T-helper 2 cell treated with Interferon-gamma antibody and Interleukin-4, amounts not matched to agents 5 μg/mL and 100 μg/mL, for 36 hours (primary cell): ENCODE data around the gene GRM5.

Source experiments
- DNase-seq: peaks from one replicate; pipeline ENCODE4 v3.0.0; 2021; ENCODE audit warnings: low spot score
- H3K27ac Mint-ChIP-seq: one replicate; pipeline ENCODE4 v1.8.0; 2021; ENCODE audit warnings: mild to moderate bottlenecking, mixed read lengths
- H3K27me3 Mint-ChIP-seq: one replicate; pipeline ENCODE4 v1.8.0; 2021; ENCODE audit warnings: low read depth, mixed read lengths
- H3K36me3 Mint-ChIP-seq: one replicate; pipeline ENCODE4 v1.8.0; 2021; ENCODE audit warnings: low read depth, mixed read lengths
- H3K4me1 Mint-ChIP-seq: one replicate; pipeline ENCODE4 v1.8.0; 2021; ENCODE audit warnings: low read depth, mixed read lengths
- H3K4me3 Mint-ChIP-seq: one replicate; pipeline ENCODE4 v1.8.0; 2022; ENCODE audit warnings: mild to moderate bottlenecking, moderate library complexity, mixed read lengths
- H3K9me3 Mint-ChIP-seq: one replicate; pipeline ENCODE4 v1.8.0; 2021; ENCODE audit warnings: mixed read lengths

The GRM5 gene

GRCh38 chr11:88620568-88621130, 445.1 kb downstream of the GRM5 start:
- Mint-ChIP-seq H3K4me3 (no peak overlapping the region), H3K9me3 (no peaks in the 10 kb centered on the region), H3K27ac (no peak overlapping the region), H3K4me1 (no peaks in the 10 kb centered on the region), H3K27me3 (no peaks in the 10 kb centered on the region), H3K36me3 (no peaks in the 10 kb centered on the region)
- DNase-seq, result no peak

GRCh38 chr11:88619656-88620385, 446.0 kb downstream of the GRM5 start:
- Mint-ChIP-seq H3K36me3 (no peaks in the 10 kb centered on the region), H3K27me3 (no peaks in the 10 kb centered on the region), H3K4me3 (no peak overlapping the region), H3K9me3 (no peaks in the 10 kb centered on the region), H3K27ac (no peak overlapping the region), H3K4me1 (no peaks in the 10 kb centered on the region)
- DNase-seq, result no peak

GRCh38 chr11:88619071-88619425, 446.7 kb downstream of the GRM5 start:
- H3K36me3 Mint-ChIP-seq, result no peaks in the 10 kb centered on the region
- H3K9me3 Mint-ChIP-seq, result no peaks in the 10 kb centered on the region
- no peaks in the 10 kb centered on the region for H3K27me3 Mint-ChIP-seq
- no peak overlapping the region for H3K27ac Mint-ChIP-seq
- no peak for DNase-seq
- no peaks in the 10 kb centered on the region for H3K4me1 Mint-ChIP-seq
- no peak overlapping the region for H3K4me3 Mint-ChIP-seq

- Mint-ChIP-seq H3K4me3 (no peak overlapping the region), H3K27ac (no peak overlapping the region), H3K4me1 (no peaks in the 10 kb centered on the region), H3K27me3 (no peaks in the 10 kb centered on the region), H3K36me3 (no peaks in the 10 kb centered on the region), H3K9me3 (no peaks in the 10 kb centered on the region)
- DNase-seq, result no peak
These were observed 447.3 kb downstream of the GRM5 start for GRCh38 chr11:88618327-88619070.

- no peak overlapping the region for H3K4me3 Mint-ChIP-seq
- H3K36me3 Mint-ChIP-seq, result no peaks in the 10 kb centered on the region
- DNase-seq, result no peak
- H3K27me3 Mint-ChIP-seq, result no peaks in the 10 kb centered on the region
- no peak overlapping the region for H3K27ac Mint-ChIP-seq
- no peaks in the 10 kb centered on the region for H3K4me1 Mint-ChIP-seq
- H3K9me3 Mint-ChIP-seq, result no peaks in the 10 kb centered on the region
These were observed 448.6 kb downstream of the GRM5 start for GRCh38 chr11:88617226-88617625.

GRCh38 chr11:88604260-88604659, 461.5 kb downstream of the GRM5 start:
- Mint-ChIP-seq H3K4me3 (no peak overlapping the region), H3K9me3 (no peaks in the 10 kb centered on the region), H3K27ac (no peak overlapping the region), H3K4me1 (no peaks in the 10 kb centered on the region), H3K36me3 (no peaks in the 10 kb centered on the region), H3K27me3 (no peaks in the 10 kb centered on the region)
- DNase-seq, result no peak

- no peaks in the 10 kb centered on the region for H3K9me3 Mint-ChIP-seq
- H3K27me3 Mint-ChIP-seq, result no peaks in the 10 kb centered on the region
- H3K27ac Mint-ChIP-seq, result no peak overlapping the region
- no peaks in the 10 kb centered on the region for H3K36me3 Mint-ChIP-seq
- DNase-seq, result no peak
- no peaks in the 10 kb centered on the region for H3K4me1 Mint-ChIP-seq
- no peak overlapping the region for H3K4me3 Mint-ChIP-seq
These were observed 462.5 kb downstream of the GRM5 start for GRCh38 chr11:88603091-88603867.

GRCh38 chr11:88597387-88597786, 468.4 kb downstream of the GRM5 start:
- H3K9me3 Mint-ChIP-seq, result no peaks in the 10 kb centered on the region
- H3K4me3 Mint-ChIP-seq, result no peak overlapping the region
- H3K27ac Mint-ChIP-seq, result no peak overlapping the region
- no peaks in the 10 kb centered on the region for H3K4me1 Mint-ChIP-seq
- H3K36me3 Mint-ChIP-seq, result no peaks in the 10 kb centered on the region
- DNase-seq, result no peak
- H3K27me3 Mint-ChIP-seq, result no peaks in the 10 kb centered on the region

GRCh38 chr11:88596786-88597185, 469.0 kb downstream of the GRM5 start:
- no peaks in the 10 kb centered on the region for H3K27me3 Mint-ChIP-seq
- H3K4me3 Mint-ChIP-seq, result no peak overlapping the region
- no peak overlapping the region for H3K27ac Mint-ChIP-seq
- no peaks in the 10 kb centered on the region for H3K9me3 Mint-ChIP-seq
- H3K36me3 Mint-ChIP-seq, result no peaks in the 10 kb centered on the region
- no peaks in the 10 kb centered on the region for H3K4me1 Mint-ChIP-seq
- no peak for DNase-seq

GRCh38 chr11:88594274-88594950, 471.4 kb downstream of the GRM5 start:
- DNase-seq, result no peak
- Mint-ChIP-seq H3K9me3 (no peaks in the 10 kb centered on the region), H3K27me3 (no peaks in the 10 kb centered on the region), H3K36me3 (no peaks in the 10 kb centered on the region), H3K4me3 (no peak overlapping the region), H3K4me1 (no peaks in the 10 kb centered on the region), H3K27ac (no peak overlapping the region)

GRCh38 chr11:88590361-88590760, 475.4 kb downstream of the GRM5 start:
- no peak overlapping the region for H3K27ac Mint-ChIP-seq
- no peaks in the 10 kb centered on the region for H3K9me3 Mint-ChIP-seq

GRCh38 chr11:88583251-88583650, 482.5 kb downstream of the GRM5 start:
- no peaks in the 10 kb centered on the region for H3K9me3 Mint-ChIP-seq
- H3K27ac Mint-ChIP-seq, result no peak overlapping the region
- H3K36me3 Mint-ChIP-seq, result no peaks in the 10 kb centered on the region
- H3K27me3 Mint-ChIP-seq, result no peaks in the 10 kb centered on the region
- H3K4me3 Mint-ChIP-seq, result no peak overlapping the region
- no peak for DNase-seq
- no peaks in the 10 kb centered on the region for H3K4me1 Mint-ChIP-seq

More at GRCh38 chr11:88590361-88590760, 475.4 kb downstream of the GRM5 start:
- no peaks in the 10 kb centered on the region for H3K4me1 Mint-ChIP-seq
- no peak overlapping the region for H3K4me3 Mint-ChIP-seq
- no peak for DNase-seq
- H3K36me3 Mint-ChIP-seq, result no peaks in the 10 kb centered on the region
- H3K27me3 Mint-ChIP-seq, result no peaks in the 10 kb centered on the region

- H3K27ac Mint-ChIP-seq, result no peak overlapping the region
- DNase-seq, result no peak
- no peak overlapping the region for H3K4me3 Mint-ChIP-seq
- H3K4me1 Mint-ChIP-seq, result no peaks in the 10 kb centered on the region
- H3K9me3 Mint-ChIP-seq, result no peaks in the 10 kb centered on the region
- H3K27me3 Mint-ChIP-seq, result no peaks in the 10 kb centered on the region
- H3K36me3 Mint-ChIP-seq, result no peaks in the 10 kb centered on the region
These were observed 486.3 kb downstream of the GRM5 start for GRCh38 chr11:88579466-88579865.
